Activated naive CD8-positive, alpha-beta T cell treated with anti-CD3 and anti-CD28 coated beads for 36 hours (primary cell): ENCODE results near the gene RAB24. TPM values are rescaled to one million over a fixed set of nuclear protein-coding genes. Genes with fewer than 3 reads are reported as not detected.
"Not testable (repeated sequence)": the region's sequence is repeated elsewhere in the genome, so short reads cannot be mapped to it uniquely, and the experiment has no call there.

Source experiments
- DNase-seq: peaks from one replicate; pipeline ENCODE4 v3.0.0; 2021
- H3K27ac Mint-ChIP-seq: one replicate; pipeline ENCODE4 v1.8.0; 2022; ENCODE audit warnings: mild to moderate bottlenecking, moderate library complexity, mixed read lengths
- H3K27me3 Mint-ChIP-seq: one replicate; pipeline ENCODE4 v1.8.0; 2022; ENCODE audit warnings: mild to moderate bottlenecking, mixed read lengths
- H3K36me3 Mint-ChIP-seq: one replicate; pipeline ENCODE4 v1.8.0; 2021; ENCODE audit warnings: mild to moderate bottlenecking, mixed read lengths
- H3K4me1 Mint-ChIP-seq: one replicate; pipeline ENCODE4 v1.8.0; 2021; ENCODE audit warnings: mixed read lengths
- H3K4me3 Mint-ChIP-seq: one replicate; pipeline ENCODE4 v1.8.0; 2022; ENCODE audit warnings: mild to moderate bottlenecking, moderate library complexity, mixed read lengths
- H3K9me3 Mint-ChIP-seq: one replicate; pipeline ENCODE4 v1.8.0; 2022; ENCODE audit warnings: mixed read lengths
- total RNA-seq, 2 experiments: library from RNA; stranded (reverse); gene quantifications; one replicate each; pipeline ENCODE4 v1.2.3, GENCODE V29; 2021

RAB24 gene
- total RNA-seq, 2 experiments from 2014 or later: 26.8 to 29.9 TPM

DNA sequence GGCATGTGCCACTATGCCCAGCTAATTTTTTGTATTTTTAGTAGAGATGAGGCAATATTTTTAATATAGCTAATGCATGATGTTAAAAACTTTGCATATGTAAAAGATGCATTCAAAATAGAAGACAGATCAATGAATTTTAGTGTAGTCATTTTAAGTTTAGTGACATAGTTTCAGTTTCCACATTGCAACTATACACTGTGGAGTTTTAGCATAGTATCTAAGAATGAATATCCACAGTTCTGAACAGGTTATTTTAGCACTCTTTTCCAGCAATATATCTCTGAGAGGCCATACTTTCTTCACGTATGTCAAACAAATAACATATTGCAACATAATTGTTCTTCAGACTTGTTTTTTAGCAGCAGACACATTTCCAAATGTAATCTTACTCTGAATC, 39.3 kb downstream of the RAB24 start:
- Mint-ChIP-seq H3K27me3 (no peaks in the 10 kb centered on the region), H3K36me3 (peaks cover 11% of the 10 kb centered on the region)

DNA sequence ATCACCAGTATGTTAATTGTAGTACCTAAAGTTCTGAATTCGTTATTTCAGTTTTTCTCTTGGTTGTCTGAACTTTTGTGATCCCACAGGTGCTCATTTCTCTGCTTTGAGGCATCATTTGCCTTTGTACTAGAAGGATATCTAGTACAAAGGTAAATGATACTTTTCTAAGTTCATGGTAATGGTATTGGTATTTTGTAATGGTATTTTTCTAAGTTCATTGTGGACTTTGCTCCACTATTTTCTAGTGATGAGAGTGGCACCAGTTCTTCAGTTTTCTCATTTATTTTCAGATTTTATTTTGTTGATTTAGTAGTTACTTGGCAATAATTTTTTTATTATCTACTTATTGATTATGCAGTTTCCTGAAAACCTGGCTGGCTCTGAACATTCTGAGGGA, 42.0 kb downstream of the RAB24 start:
- Mint-ChIP-seq H3K4me3 (no peak overlapping the region), H3K9me3 (no peaks in the 10 kb centered on the region), H3K4me1 (peaks cover 6% of the 10 kb centered on the region), H3K36me3 (peaks cover 11% of the 10 kb centered on the region), H3K27me3 (no peaks in the 10 kb centered on the region), H3K27ac (no peak overlapping the region)
- DNase-seq: no peak

More for the DNA sequence above, 39.3 kb downstream of the RAB24 start:
- Mint-ChIP-seq H3K4me3 (no peak overlapping the region), H3K9me3 (no peaks in the 10 kb centered on the region), H3K4me1 (peaks cover 6% of the 10 kb centered on the region), H3K27ac (peak overlapping the region; percentile 66)
- no peak for DNase-seq

DNA sequence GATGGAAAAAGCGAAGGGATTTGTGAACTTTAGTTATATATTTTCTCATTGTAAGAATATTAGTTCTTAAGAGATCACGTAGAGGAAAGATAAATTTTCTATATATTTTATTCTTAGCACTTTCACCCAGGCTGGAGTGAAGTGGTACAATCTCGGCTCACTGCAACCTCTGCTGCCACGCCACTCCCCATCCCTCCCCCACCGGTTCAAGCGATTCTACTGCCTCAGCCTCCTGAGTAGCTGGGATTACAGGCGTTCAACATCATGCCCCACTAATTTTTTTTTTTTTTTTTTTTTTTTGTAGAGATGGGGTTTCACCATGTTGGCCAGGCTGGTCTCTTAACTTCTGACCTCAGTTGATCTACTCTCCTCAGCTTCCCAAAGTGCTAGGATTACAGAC, 42.6 kb downstream of the RAB24 start:
- no peak for DNase-seq
- Mint-ChIP-seq H3K9me3 (no peaks in the 10 kb centered on the region), H3K36me3 (peaks cover 7% of the 10 kb centered on the region), H3K4me1 (peaks cover 6% of the 10 kb centered on the region), H3K4me3 (no peak overlapping the region), H3K27me3 (no peaks in the 10 kb centered on the region), H3K27ac (no peak overlapping the region)

DNA sequence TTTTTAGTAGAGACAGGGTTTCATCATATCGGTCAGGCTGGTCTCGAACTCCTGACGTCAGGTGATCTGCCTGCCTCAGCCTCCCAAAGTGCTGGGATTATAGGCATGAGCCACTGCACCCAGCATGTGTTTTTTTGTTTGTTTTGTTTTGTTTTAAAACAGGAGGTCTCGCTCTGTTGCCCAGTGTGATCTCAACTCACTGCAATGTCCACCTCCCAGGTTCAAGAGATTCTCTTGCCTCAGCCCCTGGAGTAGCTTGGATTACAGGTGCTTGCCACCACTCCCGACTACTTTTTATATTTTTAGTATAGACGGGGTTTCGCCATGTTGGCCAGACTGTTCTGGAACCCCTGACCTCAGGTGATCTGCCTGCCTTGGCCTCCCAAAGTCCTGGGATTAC, 44.8 kb downstream of the RAB24 start:
- H3K4me1 Mint-ChIP-seq, H3K27ac Mint-ChIP-seq, DNase-seq, H3K4me3 Mint-ChIP-seq, H3K9me3 Mint-ChIP-seq, H3K27me3 Mint-ChIP-seq: not testable (repeated sequence)
- peaks cover 11% of the 10 kb centered on the region for H3K36me3 Mint-ChIP-seq

DNA sequence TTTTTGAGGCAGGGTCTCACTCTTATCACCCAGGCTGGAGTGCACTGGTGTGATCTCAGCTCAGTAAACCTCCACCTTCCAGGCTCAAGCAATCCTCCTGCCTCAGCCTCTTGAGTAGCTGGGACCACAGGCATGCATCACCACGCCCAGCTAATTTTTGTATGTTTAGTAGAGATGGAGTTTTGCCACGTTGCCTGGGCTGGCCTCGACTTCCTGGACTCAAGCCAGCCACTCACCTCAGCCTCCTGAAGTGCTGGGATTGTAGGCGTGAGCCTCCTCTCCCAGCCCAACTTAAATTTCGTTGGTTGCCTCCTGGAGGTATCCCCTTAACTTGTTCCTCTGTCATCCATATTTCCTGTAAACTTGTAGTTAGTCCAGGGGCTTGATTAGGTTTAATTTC, 47.2 kb downstream of the RAB24 start:
- Mint-ChIP-seq H3K27ac (peak overlapping the region; percentile 44), H3K4me1 (peaks cover 3% of the 10 kb centered on the region), H3K9me3 (no peaks in the 10 kb centered on the region)

DNA sequence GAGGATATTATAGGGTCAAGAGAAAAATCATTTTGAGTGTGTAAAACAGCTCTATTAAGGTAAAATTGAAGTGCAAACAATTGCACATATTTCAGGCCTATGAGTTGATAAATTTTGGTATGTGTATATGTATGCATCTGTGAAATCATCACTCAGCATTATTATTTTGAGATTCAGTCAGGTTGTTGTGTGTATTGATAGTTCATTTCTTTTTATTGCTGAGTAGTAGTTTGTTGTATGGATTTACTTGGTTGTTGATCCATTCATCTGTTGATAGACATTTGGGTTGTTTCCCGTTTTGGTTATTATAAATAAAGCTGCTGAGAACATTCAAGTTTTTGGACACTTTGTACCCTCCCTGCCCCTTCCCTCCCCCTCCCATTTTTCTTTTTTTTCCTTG, 50.3 kb downstream of the RAB24 start:
- no peak overlapping the region for H3K4me3 Mint-ChIP-seq
- no peak for DNase-seq
- H3K27me3 Mint-ChIP-seq: no peaks in the 10 kb centered on the region
- H3K27ac Mint-ChIP-seq: no peak overlapping the region
- peaks cover 3% of the 10 kb centered on the region for H3K4me1 Mint-ChIP-seq
- no peaks in the 10 kb centered on the region for H3K9me3 Mint-ChIP-seq
- peaks cover 9% of the 10 kb centered on the region for H3K36me3 Mint-ChIP-seq

More for the DNA sequence above, 47.2 kb downstream of the RAB24 start:
- Mint-ChIP-seq H3K4me3 (no peak overlapping the region), H3K27me3 (no peaks in the 10 kb centered on the region), H3K36me3 (peaks cover 12% of the 10 kb centered on the region)
- DNase-seq: no peak

Other genes with a start within 250 kb of the RAB24 start
- 1 to 10 TPM; 1.4 to 1.5 TPM for gene FGFR4, start 216.8 kb downstream of the RAB24 start, total RNA-seq
- gene NSD1, start 169.9 kb downstream of the RAB24 start, total RNA-seq: 10 to 100 TPM; 64.0 to 66.4 TPM
- gene PRELID1, start 80 bp upstream of the RAB24 start, total RNA-seq: 100 to 1,000 TPM; 311 to 315 TPM
- gene MXD3, start 8.2 kb upstream of the RAB24 start, total RNA-seq: 10 to 100 TPM; 14.7 to 17.3 TPM
- gene LMAN2, start 47.9 kb upstream of the RAB24 start, total RNA-seq: 10 to 100 TPM; 91.5 to 92.1 TPM
- 10 to 100 TPM; 38.9 to 41.2 TPM for gene RGS14, start 54.2 kb upstream of the RAB24 start, total RNA-seq
- gene SLC34A1, start 80.7 kb upstream of the RAB24 start, total RNA-seq: not detected
- not detected for gene PFN3, start 96.9 kb upstream of the RAB24 start, total RNA-seq
- 1 to 10 TPM; 5.6 TPM for gene F12, start 105.8 kb upstream of the RAB24 start, total RNA-seq
- 100 to 1,000 TPM; 113 to 115 TPM for gene GRK6, start 123.0 kb upstream of the RAB24 start, total RNA-seq
- 10 to 100 TPM; 21.5 to 21.8 TPM for gene PRR7, start 143.1 kb upstream of the RAB24 start, total RNA-seq
- 100 to 1,000 TPM; 100 to 106 TPM for gene DBN1, start 169.9 kb upstream of the RAB24 start, total RNA-seq
- gene PDLIM7, start 193.9 kb upstream of the RAB24 start, total RNA-seq: 10 to 100 TPM; 38.5 to 41.9 TPM
- 1 to 10 TPM; 8.2 to 8.6 TPM for gene DOK3, start 206.1 kb upstream of the RAB24 start, total RNA-seq
- gene DDX41, start 213.2 kb upstream of the RAB24 start, total RNA-seq: 100 to 1,000 TPM; 211 to 220 TPM